ENCODE measurements around the gene THAP3.

- TF ChIP-seq CTCF (IDR thresholded peaks at IDR 0.05), result no peak
- peak in 3 of 4 donors; percentile 27 to 47 (median 31) for TF ChIP-seq POLR2AphosphoS5 (IDR thresholded peaks at IDR 0.05)
Measured at GRCh38 chr1:6638226-6638625, 13.6 kb downstream of the THAP3 start.
